NOMO-1 (cell line): ENCODE results near the gene XCL1.

ENCODE experiments used
- DNase-seq, 2 experiments: peaks; one replicate each; lab custom pipeline; 2025; ENCODE audit not compliant: unreplicated experiment in 2 of 2; lab: John Stamatoyannopoulos, UW

Gene XCL1

DNA sequence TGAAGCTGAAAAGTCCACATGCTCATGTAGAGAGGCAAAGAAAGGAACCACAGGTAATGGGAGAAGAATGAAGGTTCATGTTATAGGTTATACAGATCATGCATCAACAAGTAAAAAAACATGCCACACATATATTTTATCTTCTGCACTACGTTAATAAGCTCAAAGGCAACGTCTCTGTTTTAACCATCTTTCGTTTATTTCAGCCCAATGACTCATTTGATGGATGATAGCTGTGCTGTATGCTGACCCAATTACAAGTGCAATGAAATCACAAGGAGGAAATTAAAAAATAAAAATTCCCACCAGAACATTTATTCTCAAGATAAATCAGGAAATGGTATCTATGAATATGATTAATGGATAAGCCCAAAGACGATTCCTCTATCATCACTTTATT lies 24.6 kb downstream of the XCL1 start:
- no peak for DNase-seq

DNA sequence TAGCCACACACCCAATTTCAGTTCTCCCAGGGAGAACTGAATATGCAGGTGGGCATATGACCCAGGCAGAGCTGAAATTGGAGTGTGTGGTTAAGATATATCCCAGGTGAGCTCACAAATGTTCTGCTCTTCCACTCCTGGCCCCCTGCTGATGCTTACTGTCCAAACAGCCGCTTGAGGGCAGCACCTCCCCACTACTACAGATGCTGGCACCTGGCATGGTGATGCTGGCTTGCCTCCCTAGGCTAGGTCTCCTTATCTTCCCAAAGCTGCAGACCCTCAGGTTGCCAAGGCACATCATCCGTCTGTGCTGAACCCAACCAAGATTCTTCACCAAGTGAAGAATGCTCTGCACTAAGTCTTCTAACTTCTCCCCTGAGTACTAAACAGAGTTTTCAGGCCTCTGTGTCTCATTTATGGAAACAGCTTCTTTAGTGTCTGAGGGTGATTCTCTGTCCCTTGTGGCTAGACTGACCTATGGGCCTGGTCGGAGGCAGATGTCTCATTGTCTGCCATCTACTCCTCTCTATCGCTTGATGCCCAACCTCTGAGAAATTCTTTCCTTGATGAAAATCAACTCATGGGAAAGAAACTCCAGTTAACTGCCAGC lies 27.2 kb downstream of the XCL1 start:
- peak in 1 of 2 experiments; percentile 45 for DNase-seq

DNA sequence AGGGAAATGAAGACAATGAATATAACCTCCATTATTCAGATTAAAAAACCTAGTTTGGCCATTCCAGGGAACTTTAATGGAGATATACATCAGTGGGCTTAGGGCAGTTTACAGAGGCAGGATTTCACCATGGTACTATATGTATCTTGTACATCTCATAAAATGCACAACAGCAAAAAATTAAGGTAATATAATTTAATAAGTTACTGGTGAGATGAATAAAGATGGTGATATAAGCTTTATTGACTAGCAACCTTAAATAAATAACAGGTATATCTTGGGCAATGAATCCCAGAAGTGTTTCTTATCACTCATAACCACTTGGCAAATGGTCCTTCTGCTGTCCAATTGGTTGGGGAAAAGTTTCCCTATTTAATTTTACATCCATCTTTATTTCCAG lies 29.0 kb downstream of the XCL1 start:
- no peak for DNase-seq

DNA sequence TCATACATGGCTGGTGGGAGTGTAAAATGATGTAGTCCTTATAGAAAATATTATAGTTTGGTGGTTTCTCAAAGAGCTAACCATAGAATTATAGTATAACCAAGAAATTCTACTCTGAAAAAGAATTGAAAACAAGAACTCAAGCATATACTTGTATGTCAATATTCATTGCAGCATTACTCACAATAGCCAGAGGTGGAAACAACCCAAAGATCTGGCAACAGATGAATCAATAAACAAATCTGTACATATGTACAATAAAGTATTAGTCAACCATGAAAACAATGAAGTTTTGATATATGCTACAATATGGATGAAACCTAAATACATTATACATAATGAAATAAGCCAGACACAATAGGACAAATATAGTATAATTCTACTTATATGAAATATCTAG lies 29.7 kb downstream of the XCL1 start:
- DNase-seq, result no peak

- DNase-seq, result no peak
Measured at GRCh38 chr1:168607872-168608428, 31.5 kb downstream of the XCL1 start.

DNA sequence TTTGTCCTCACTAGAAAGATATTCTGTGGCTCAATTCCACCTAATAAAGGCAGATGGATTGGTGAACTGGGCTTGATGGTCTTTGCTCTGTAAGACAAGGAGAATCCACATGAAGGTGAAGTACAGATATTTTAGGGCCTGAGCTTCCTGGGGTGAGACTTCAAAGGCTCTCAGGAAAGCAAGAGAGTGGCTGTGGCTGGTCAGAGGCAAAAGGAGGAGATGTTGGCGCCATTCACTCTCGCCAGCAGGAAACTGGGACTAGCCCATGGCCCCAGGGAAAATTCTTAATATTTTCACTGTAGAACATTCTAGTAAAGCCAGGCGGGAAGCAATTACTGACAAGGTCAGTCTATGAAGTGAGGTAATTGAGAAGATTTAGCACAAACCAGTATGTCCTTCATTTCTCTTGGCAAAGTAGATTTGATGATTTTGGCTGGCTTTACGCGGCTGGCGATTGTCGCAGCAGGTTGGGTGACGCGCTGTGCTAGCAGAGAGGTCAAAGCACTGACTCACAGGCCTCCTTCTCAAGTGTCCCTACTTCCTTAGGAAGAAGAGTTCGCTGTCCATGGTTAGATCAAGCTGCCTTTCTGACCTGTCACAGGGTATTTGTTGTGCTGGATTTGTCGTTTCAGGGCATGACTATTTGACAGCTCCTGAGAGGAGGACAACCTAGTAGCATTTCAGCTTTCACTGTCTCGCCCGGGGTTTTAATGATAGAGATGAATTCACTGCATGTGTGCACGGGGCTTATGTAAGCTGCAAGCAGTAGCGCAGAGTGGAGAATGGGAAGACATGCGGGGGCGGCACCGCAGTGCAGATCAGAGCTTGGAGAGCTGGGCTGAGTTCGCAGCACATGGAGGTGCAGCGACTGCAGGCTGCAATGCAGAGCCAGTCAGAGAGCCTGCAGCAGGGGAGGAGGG lies 32.7 kb downstream of the XCL1 start:
- no peak for DNase-seq

DNA sequence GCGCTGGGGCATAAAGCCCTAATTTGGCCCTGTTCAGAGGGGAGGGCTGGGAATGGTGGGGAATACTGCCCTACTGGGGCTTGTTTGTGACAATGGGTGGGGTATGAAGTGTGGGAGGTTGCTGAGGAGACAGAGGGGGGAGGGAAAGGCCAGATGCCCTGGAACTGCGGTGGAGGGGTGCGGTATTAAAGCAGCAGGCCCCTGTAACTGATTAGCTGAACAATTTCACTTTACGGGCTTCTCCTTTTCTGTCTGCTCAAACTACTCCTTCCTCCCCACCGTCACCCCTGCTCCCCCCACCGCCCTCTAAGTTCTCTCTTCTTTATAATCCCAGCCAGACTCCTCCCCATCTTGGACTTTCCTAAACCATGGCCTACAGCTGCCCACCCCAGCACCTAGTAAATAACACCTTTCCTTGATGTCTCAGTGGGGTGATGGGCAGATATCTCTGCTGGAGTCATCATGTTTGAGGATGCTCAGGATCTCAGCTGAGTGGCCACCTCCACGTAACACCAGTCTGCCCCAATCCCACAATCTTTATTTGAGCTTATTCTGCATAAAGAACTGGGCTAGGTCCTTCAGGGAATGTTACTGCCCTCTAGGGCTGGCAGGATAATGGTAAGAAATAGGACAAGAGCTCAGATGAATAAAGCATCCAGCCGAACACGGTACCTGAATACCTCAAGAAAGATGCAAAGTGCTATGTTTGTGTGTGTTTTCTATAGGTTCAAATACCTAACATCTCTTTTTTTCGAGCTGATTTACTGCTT lies 33.5 kb downstream of the XCL1 start:
- DNase-seq, result no peak

DNA sequence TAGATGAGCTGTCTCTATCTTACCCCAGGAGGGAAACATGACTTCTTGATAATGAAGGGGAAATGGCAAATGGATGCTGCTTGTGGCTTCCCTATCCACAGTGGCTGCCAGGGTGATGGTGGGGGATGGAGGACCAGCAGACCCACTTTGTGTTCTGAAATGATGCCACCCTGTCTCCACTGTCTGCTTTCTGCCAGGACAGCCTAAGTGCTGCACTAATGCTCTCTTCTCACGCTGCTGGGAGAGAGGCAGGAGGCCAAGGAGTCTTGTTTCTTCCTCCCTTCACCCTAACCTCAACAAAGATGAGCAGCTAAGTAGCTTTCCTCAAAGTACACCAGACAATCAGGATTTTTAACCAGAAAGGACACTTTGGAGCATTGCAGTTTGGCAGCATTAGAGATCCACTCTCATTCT lies 36.6 kb downstream of the XCL1 start:
- DNase-seq, result no peak

GRCh38 chr1:168613691-168614231 lies 37.4 kb downstream of the XCL1 start:
- DNase-seq, result no peak

GRCh38 chr1:168614235-168614634 lies 37.8 kb downstream of the XCL1 start:
- DNase-seq, result no peak

- no peak for DNase-seq
Measured at GRCh38 chr1:168615965-168616364, 39.6 kb downstream of the XCL1 start.

GRCh38 chr1:168617974-168618750 lies 41.8 kb downstream of the XCL1 start:
- DNase-seq, result no peak

GRCh38 chr1:168618886-168619285 lies 42.5 kb downstream of the XCL1 start:
- DNase-seq, result no peak

DNA sequence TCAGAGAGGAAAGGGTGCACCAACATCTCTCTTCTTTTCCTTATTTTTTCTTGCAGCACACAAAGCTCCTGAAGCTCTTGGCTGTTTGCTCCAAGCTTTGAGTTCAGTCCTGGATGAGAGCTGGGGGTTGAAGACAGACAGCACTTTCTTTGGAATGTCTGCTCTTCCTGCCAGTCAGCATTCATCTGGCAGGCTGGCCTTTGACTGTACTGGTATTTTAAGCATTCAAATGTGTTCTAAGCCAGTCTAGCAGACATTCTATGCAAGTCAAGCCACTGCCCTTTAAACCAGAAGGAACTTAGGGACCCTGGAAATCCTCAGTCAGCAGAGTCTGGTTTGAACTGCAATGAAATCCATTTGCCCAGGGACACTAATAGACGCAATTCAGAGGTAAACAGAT lies 45.0 kb downstream of the XCL1 start:
- DNase-seq, result no peak

- peak; percentile 45 to 51 for DNase-seq
Measured at GRCh38 chr1:168623003-168623828, 46.8 kb downstream of the XCL1 start.

GRCh38 chr1:168623831-168624230 lies 47.4 kb downstream of the XCL1 start:
- no peak for DNase-seq

- peak; percentile 73 to 90 for DNase-seq
Measured at GRCh38 chr1:168626326-168626725, 49.9 kb downstream of the XCL1 start.

GRCh38 chr1:168627370-168627769 lies 51.0 kb downstream of the XCL1 start:
- DNase-seq, result no peak

GRCh38 chr1:168628807-168629206 lies 52.4 kb downstream of the XCL1 start:
- DNase-seq, result no peak
